Stimulated activated CD8-positive, alpha-beta memory T cell treated with anti-CD3 and anti-CD28 coated beads, Interleukin-12 subunit alpha, Interleukin-12 subunit beta, amount 100 ng/mL, for 24 hours (primary cell): Measurements from ENCODE around the gene IFFO2.

Source experiments
- DNase-seq: peaks from one replicate; pipeline ENCODE4 v3.0.0-alpha.2; 2020; ENCODE audit errors: extremely low read depth

The IFFO2 gene

DNA sequence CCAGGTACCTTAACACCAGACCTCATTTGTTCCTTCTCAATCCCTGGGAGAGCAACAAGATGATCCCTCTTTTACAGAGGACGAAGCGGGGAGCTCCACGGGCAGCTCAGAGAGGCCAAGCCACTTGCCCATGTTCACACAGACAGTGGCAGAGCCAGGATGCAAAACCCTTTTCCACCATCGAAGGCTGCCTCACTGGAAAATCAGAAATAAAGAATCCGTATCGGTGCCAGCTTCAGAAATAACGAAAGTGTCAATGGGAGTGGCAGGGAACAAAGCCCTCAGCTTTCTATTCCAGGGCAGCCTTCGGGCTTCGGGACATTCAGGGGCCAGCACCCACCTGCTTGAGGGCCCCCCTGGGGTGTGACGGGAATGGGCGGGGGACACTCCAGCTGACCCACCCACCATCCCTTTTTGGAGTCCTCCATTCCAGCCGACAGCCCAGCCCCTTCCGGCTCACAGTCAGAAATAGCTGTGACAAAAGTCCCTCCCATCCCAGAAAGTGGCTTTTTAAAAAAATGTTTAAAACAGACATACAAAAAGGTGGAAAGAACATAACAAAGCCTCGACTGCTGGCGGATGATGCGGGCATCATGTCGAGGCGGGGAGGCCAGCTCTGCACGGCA is 6.0 kb downstream of the IFFO2 start:
- no peak for DNase-seq

DNA sequence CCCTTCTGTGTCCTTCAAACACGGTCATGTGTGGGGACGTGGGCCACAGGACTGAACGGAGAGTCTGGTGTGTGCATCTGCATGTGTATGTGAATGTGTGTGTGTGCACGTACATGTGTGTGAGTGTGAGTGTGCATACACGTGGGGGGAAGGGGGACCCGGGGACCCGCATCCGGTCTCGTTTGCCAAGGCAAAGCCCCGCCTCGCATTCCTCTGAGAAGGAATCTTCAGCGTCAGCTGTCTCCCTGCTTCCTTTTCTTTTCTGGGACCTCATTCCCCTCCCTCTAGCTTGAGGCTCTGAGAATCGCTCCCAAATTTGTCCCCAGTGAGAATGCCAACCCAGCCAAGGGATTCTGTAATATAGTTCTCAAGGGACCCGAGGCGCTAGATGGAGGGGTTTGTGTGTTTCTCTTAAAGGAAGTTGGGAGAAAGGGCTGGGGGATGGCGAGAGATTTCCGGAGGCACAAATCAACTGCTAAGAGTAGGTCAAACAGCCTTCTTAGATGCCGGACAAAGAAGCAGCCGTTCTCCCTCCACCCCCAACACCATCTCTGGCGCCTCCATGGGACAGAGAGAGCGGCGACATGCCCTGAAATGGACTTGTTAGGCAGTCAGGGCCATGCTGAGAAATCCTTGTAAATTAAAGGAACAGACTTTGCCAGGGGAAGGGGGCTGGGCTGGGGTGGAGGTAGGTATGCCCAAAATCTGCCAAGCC is 6.6 kb downstream of the IFFO2 start:
- no peak for DNase-seq

DNA sequence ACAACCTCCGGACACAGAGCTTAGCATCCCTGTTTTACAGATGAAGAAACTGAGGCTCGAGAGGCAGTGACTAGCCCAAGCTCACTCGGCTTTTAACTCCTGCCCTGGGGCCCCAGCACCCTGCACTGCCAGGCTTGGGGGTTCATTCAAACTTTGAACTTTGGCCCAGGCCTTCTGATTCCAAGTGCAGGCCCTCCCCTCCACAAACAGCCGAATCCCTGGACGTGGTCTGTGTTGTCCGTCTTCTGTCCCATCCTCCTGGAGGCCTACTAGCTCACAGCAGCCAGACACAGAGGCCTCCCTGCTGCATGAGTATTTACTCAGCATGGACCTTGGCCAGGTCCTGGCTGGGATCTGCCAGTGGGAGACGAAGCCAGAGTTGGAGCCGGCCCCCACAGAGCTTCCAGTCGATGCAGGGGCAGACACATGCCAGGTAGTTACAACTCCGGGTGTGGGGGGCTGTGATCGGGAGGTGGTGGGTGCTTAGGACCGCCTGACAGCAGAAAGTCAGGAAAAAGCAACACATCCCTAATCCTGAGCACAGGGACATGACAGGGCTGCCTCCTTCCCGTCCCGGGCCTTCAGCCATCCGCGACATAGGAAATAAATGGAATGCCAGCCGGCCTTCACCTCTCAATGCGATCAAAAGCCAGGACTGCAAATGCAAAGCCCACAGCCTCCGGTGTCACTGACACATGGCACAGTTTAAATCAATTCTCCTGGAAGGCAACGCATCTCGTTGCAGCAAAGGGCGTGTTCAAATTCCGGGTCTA is 7.4 kb downstream of the IFFO2 start:
- DNase-seq, result no peak

DNA sequence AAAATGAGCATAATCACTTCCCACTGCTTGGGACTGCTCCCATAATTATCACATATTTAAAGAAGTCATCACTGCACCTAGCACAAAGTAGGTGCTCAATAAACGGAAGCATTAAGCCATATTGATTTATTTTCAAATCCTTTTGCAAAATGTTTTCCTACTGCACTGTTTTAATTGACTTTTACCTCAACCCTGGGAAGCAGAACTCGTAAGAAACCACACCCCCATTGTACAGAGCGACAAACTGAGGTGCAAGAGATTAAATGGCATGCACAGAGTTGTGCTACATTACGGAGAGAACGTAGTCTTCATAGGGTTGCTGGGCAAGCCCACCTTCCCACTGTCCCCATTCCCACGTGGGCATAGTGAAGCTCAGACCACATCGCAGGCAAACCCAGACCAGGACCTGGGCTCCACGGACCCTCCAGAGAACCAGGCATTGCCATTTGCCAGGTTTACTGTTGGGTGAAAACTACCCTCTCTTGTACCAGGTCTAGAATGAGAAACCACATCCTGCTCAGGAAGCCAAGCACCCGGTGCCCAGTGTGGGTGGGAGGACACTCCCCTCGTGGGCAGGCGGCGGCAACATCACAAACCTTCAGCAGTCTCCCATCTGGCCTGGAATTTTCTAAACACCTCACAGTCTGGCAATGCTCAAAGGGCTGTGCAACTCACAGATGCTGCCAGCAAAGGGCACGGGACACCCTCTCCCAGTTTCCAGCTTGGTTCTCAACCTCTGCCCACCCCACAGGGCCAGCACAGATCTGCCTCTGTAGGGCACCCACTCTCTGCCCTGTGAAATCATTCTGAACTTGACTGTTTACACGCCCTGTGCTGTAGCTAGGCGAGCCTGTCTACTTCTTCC is 8.2 kb downstream of the IFFO2 start:
- DNase-seq, result no peak

DNA sequence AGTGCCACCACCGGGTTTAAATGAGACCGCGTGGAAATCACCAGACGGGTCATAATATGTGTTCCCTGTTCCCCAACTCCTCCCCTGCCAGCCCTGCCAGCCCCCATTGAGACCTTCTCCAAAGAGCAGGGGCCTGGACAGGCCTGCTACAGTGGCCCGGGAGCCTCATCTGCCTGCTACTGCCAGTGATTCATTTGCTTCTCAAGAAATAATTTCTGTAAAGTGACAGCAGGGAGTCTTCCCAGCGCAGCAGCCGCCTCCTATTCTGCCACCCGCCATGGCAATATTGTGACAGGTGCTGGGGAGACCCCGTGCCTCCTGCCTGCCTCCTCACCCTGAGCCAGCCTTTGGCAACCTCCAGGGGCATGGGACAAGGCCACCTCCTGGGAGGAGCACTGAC is 8.9 kb downstream of the IFFO2 start:
- no peak for DNase-seq

DNA sequence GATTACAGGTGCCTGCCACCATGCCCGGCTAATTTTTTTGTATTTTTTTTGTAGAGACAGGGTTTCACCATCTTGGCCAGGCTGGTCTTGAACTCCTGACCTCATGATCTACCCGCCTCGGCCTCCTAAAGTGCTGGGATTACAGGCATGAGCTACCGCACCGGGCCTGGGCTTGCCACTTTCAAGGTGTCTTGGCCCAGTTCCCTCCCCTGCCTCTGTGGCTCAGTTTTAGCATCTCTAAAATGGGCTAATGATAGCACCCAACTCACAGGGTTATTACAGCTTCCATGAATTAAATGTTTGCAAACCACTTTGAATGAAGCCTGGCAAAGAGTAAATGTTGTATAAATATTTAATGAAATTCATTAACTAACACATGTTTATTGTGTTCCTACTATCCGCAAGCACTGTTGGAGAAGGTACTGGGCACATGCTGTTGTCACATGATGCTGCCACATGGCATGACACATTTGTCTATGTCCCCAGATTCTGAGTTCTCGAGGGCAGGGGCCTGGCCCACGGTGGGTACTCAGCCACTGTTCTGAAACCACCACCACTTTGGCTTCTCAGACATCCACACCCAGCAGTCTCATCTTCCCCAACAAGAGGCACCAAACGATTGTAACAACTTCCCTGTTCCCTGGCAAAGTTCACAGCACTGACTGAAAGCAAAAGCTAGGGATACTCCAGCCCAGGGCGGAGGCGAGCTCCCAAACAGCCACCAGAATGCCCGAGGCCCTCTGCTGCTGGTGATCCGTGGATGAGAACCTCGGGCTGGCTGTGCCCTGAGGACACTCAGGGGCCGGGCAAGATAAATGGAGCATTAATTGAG is 9.7 kb downstream of the IFFO2 start:
- no peak for DNase-seq

DNA sequence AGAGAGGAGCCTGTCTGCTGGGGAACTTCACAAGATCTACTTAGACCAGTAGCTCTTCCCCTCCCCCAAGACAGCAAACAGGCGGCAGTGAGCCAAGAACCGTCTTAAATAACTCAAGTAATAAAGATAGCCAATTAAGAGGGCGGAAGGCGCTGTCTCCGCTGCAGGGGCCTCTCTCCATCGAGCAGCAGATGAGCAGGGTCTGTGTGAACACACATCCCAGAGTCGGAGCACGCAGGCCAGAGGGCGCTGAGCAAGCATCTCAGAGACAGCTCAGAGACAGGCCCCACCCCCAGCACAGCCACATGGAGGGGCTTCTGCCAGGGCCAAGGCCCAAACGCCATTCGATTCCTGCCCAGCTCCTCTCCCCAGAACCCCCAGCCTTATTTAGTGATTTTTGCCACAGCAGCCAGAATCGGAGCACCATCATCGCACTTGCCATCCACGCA is 11.1 kb downstream of the IFFO2 start:
- no peak for DNase-seq

DNA sequence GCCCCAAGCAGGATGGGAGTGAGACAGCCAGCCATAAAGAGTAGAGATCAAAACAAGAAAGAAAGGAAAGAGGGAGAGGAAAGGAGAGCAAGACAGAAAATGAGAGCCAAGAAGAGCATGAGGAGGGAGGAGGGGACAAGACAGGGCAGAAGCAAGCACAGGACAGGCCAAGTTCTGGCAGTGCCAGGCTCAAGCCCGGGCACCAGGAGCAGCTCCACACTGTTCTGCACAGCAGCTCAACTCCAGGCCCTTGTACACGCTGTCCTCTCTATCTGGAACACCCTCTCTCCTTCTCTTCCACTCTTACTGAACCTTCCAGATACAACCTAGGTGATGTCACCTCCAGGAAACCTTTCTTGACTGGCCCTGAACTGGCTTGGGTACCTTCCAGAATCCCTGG is 11.7 kb downstream of the IFFO2 start:
- no peak for DNase-seq

DNA sequence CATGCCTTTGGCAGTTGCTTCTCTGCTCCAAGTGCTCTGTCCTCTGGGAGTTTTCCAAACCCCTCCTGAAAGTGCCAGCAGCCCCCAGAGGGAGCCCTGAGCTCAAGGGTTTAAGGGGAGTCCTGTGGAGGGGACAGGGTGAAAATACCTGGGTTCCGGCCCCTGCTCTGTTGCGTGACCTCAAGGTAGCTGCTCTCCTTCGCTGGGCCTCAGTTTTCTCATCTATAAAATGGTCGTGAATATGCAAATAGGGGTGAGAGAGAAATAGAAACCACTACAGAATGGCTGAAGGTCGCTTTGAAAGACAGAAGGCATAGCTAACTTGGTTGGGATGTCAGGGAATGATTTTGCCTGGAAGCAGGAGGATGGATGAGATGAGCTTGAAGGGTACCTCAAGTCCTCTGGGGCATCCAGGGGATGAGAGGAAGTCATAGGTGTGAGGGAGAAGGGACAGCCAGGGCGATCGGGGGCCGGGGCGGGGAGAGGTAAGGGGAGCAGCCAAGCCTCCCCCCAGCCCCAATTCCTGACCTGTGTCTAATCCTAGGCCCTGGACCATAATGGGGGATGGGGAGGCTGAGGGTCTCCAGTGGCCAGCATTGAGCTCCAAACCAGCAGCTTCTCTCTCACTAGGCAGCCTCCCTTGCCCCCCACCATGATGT is 12.4 kb downstream of the IFFO2 start:
- DNase-seq, result no peak

DNA sequence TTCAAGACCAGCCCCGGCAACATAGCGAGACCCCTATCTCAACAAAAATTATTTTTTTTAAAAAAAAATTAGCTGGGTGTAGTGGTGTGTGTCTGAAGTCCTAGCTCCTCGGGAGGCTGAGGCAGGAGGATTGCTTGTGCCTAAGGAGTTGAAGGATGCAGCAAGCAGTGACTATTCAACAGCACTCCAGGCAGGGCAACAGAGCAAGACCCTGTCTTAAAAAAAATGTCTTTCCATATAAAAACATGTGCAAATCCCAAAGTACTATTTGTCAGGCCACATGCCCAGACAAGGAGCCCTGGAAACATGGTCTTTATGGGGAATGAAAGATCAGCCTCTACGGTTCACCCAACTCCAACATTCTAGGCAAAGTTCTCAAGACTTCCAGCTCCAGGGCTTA is 13.3 kb downstream of the IFFO2 start:
- no peak for DNase-seq

DNA sequence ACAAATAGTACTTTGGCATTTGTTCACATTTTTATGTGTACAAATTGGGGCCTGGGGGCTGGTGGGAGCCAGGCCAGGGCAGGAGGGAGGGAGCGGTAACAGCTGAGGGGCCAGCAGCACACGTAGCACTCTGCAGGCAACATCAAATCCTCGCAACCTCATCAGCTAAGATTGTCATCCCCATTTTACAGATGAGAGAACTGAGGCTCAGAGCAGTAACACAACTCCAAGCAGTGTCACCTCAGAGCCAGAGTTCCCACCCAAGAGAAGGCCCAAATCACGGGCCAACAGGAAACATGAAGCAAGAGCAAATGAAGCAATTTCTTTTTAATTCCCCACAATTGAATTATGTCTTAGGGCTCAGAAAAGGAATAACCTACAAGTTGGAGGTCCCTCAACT is 14.1 kb downstream of the IFFO2 start:
- DNase-seq, result no peak

DNA sequence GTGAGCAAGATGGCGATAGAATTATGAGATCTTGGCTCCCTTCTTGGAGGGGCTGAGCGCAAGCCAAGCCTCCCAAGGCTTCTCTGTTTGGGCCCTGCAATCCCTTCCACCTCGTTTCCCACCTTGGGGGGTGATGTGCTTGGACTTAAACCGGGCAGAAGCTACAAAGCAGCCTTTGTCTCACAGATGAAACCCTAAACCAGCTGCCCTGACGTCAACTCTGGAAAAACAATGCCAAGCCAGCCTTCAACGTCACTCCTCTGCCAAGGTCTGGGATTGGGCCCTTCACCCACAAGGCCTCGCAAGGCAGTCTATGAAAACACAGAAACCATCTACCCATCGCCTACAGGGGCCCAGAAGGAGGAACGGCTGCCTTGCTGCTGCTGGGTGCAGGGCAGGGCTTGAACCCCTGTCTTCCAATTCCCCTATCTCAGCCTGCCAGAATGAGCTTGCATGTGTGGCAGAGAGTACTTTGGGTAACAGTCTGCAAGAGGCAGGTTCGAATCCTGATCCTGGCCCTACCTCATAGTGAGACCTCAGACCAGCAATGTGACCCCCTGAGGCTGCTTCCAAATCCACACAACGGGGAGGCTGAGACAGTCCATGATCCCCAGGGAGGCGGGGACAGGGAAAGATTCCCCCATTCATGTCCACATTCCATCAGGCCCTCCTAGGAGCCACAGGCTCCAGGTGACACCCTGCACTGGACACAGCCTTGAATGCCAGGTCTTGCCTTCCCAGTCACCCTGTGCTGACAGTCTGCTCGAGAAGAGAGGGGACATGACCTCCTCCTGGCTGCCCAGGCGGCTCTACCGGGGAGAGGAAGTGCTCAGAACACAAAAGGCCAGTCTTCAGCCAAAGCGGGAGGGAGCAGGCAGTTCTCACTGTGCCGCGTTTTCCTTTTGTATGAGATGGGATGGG is 15.0 kb downstream of the IFFO2 start:
- DNase-seq, result no peak

DNA sequence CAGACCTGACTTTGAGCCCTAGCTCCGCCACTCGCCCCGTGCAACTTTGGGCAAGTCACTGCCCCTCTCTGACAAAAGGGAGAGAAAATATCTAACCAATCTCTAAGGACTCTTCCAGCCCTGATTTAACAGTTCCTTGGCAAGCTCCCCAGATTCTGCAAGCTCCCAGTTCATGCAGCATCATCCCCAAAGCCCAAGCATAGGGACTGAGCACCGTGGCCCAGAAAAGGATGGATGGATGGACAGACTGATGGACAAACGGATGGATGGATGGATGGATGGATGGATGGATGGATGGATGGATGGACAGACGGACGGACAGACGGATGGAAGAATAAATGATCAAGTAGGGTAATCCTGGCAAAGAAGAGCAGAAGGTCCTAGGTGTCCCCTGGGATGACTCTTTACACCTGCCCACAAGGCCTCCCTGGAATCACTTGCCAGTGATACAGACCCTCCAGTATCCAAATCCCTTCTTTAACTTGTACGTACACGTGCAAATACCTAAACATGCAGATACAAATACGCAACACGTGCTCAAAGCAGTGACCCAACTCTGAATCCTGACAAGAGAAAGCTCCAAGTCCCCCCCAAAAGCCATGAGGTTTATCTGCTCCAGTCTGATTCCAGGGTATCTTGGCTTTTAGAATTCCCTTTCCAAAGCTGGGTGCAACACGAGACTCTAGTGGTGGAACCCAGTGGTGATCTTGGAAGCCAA is 16.0 kb downstream of the IFFO2 start:
- DNase-seq, result no peak

DNA sequence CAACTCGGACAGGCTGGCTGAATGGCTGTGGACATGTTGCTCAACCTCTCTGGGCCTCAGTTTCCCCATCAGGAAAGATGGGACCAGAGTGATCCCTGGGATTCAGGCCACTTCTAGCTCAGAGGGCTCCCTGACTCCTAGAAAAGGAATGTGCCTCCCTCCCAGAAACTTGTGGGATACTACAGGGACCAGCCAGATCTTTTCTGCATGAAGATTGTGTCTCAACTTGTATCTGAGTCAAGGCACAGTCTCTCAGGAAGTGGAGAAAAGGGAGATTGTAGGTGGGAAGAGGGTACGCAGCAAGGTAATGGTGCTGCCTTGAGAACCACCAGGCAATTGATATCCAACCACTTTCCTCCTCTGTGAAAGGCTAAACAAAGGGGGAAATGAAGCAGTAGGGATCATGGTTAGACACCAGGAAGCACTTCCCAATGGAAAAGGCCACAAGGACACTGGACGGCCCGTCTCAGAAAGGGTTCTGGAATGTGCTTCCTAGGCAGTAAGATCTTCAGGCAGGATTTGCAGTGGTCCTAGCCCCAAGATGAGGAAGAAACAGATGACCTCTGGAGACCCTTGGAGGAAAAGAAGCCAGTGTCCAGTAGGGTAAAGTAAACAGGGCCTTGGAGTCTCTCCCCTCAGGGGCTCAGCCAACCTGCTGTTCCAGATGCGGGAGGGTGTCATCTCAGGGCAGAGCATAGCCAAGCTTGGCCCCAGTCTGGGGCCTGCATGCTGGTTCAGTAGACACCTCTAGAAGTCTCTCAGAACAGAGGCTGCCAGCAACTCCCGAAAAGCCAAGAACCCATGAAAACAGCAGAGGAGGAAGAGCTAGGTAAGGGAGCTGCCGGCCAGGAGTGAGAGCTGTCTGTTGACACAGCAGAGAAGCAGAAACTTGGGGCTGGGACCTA is 16.8 kb downstream of the IFFO2 start:
- DNase-seq, result no peak

DNA sequence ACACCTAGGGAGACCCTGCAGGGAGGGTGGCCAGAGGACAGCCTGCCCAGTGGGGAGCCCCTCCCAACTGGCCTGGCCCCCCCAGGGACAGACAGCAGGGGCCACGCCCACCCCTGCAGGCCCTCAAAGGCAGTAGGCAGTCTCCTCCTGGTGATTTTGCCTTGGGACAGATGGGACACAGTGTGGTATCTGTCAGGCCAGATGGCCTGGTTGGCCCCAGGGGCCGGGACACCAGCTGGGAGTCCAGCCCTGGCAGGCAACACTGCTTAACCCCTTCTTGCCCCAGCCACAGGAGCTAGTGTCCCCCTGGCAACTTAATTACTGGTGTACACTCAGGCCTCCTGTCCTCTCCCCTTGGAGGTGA is 17.8 kb downstream of the IFFO2 start:
- DNase-seq, result no peak

DNA sequence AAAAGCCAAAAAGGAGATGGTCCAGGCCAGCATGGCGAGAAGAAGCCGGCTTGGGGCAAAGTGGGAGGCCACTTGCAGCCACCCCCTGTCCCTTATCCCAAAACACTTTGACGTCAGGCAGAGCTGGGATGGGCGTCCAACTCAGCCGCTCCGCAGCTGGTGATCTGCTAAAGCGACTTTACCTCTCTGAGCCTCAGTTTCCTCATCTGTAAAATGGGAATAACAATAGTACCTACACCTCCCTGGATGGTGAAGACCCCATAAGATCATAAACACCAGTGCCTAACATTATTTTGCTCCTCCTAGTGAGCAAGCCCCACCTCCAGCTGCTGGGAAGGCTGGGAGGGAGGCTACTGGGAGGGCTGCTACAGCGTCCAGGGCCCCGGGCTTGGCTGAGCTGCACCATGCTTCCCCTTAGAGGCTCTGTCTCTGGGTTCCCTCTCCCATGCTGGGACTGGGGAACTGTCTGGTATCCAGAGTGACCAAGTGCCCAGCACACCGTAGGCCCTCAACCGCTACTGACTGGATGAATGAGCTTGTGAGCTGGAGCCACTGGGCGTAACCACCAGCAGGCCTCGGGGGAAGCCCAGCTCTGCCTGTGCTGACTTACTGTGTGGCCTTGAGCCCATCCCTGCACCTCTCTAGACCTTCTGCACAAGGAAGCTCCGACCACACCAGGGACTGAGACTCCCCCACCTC is 18.3 kb downstream of the IFFO2 start:
- DNase-seq, result no peak

DNA sequence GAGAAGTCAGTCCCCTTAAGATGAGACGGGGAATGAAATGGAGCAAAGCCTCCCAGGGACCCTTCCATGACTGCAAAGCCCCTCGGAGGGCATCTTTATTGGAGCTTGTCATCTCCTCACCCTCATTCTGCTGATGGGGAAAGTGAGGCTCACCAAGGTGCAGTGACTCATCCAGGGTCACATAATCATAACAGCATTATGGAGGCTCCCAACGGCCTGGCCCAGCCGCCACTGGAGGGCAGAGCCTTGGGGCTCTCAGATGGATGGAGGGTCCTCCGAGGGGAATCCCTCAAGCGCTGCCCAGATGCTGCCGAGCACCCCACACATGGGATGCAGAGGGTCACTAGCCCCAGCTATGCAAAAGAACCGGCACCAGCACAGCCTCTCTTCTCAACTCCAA is 18.9 kb downstream of the IFFO2 start:
- DNase-seq, result no peak
